Measurements from ENCODE around the gene COL20A1. TPM values are rescaled to one million over a fixed set of nuclear protein-coding genes. Genes with fewer than 3 reads are reported as not detected.

Gene COL20A1
- total RNA-seq, 1 donor from 2014 or later: not detected

DNA sequence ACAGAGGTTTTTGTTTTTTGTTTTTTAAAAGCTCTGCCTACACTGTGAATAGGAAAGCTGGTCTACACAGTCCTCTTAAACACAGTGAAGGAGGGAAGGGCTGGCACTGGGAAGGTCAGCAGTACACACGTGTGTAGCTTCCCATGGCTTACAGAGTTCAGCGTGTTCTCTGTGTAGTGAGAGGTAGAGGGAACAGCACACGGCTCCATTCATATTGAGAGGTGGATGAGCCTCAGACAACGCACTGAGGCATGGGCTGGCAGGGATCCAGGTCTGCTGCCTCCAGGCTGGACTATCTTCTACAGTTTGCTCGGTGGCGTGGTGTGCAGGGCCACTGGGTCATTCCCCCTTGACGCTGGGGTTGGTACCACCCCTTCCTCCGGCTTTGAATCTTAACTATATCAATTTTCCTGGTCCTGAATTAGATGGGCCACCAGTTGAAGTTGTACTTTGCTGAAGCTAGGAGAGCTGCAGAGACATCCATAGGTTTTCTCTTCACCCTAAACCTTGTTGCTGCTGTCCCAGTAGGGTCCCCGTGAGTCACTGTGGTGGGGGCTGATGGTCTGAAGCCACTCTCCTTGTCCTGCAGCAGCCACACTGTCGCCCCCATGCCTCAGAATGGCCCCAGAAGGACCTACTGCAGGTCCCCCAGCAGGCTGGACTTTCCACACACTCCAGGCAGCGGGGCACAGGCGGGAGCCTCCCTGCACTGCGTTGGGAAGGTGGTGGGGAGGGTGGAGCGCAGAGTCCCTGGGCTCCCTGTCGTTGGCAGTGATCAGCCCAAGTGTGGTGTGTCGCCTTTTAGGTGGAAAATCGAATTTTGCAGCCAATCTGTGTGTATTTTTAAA, 18.4 kb upstream of the COL20A1 start:
- peak overlapping the region; percentile 53 for H3K4me3 Mint-ChIP-seq (ENCODE audit: unreplicated experiment)

DNA sequence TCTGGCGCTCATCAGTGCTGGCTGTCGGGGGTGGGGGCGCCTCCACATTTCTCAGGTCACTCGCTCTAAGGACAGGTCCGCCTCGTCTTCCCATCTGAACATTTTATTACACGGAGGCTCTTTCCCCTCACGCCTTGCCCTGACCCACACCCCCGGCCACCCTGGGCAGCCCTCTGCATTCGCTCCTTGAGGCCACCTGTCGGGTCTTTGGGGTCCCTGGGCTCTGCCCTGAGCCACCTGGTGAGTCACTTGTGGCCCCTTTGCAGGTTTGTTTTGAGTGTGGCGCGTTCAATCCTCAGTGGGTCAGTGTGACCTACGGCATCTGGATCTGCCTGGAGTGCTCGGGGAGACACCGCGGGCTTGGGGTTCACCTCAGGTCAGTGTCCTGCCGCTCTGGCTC, 17.2 kb upstream of the COL20A1 start:
- Mint-ChIP-seq H3K9me3 (ENCODE audit: unreplicated experiment) (no peaks in the 10 kb centered on the region), H3K4me3 (ENCODE audit: unreplicated experiment) (no peak overlapping the region), H3K4me1 (ENCODE audit: unreplicated experiment) (peaks cover 26% of the 10 kb centered on the region), H3K27me3 (ENCODE audit: unreplicated experiment) (no peaks in the 10 kb centered on the region), H3K27ac (ENCODE audit: unreplicated experiment) (no peak overlapping the region), H3K36me3 (ENCODE audit: unreplicated experiment) (peaks cover 12% of the 10 kb centered on the region)
- DNase-seq (ENCODE audit: extremely low spot score, unreplicated experiment): no peak
- TF ChIP-seq, protein P1, sequence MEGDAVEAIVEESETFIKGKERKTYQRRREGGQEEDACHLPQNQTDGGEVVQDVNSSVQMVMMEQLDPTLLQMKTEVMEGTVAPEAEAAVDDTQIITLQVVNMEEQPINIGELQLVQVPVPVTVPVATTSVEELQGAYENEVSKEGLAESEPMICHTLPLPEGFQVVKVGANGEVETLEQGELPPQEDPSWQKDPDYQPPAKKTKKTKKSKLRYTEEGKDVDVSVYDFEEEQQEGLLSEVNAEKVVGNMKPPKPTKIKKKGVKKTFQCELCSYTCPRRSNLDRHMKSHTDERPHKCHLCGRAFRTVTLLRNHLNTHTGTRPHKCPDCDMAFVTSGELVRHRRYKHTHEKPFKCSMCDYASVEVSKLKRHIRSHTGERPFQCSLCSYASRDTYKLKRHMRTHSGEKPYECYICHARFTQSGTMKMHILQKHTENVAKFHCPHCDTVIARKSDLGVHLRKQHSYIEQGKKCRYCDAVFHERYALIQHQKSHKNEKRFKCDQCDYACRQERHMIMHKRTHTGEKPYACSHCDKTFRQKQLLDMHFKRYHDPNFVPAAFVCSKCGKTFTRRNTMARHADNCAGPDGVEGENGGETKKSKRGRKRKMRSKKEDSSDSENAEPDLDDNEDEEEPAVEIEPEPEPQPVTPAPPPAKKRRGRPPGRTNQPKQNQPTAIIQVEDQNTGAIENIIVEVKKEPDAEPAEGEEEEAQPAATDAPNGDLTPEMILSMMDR (IDR thresholded peaks at IDR 0.05): no peak

More for the DNA sequence above, 18.4 kb upstream of the COL20A1 start:
- Mint-ChIP-seq H3K4me1 (ENCODE audit: unreplicated experiment) (peaks cover 26% of the 10 kb centered on the region), H3K27me3 (ENCODE audit: unreplicated experiment) (no peaks in the 10 kb centered on the region), H3K27ac (ENCODE audit: unreplicated experiment) (peak overlapping the region; percentile 31), H3K36me3 (ENCODE audit: unreplicated experiment) (peaks cover 7% of the 10 kb centered on the region), H3K9me3 (ENCODE audit: unreplicated experiment) (no peaks in the 10 kb centered on the region)
- DNase-seq (ENCODE audit: extremely low spot score, unreplicated experiment): no peak
- TF ChIP-seq, protein P1 (IDR thresholded peaks at IDR 0.05): no peak

DNA sequence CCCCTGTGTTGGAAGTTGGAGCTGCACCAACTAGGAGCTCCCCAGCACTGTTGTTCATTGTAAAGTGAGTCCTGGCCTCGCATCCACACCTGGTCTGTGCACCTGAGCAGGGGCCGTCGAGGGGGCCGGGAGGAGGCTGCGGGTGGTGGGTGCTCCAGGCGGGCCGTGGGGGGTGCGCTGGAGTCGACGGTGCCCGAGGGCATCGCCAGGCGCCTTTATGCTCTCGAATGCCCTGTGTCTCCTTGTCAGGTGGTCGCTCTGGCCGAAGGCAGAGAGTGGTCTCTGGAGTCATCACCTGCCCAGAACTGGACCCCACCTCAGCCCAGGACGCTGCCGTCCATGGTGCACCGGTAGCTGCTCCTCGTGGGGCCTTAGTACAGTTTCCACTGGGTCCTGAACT, 16.0 kb upstream of the COL20A1 start:
- TF ChIP-seq, protein P1 (IDR thresholded peaks at IDR 0.05): no peak
- no peak for DNase-seq (ENCODE audit: extremely low spot score, unreplicated experiment)
- Mint-ChIP-seq H3K27me3 (ENCODE audit: unreplicated experiment) (no peaks in the 10 kb centered on the region), H3K4me3 (ENCODE audit: unreplicated experiment) (no peak overlapping the region), H3K9me3 (ENCODE audit: unreplicated experiment) (no peaks in the 10 kb centered on the region), H3K36me3 (ENCODE audit: unreplicated experiment) (peaks cover 15% of the 10 kb centered on the region), H3K27ac (ENCODE audit: unreplicated experiment) (no peak overlapping the region), H3K4me1 (ENCODE audit: unreplicated experiment) (peaks cover 20% of the 10 kb centered on the region)

DNA sequence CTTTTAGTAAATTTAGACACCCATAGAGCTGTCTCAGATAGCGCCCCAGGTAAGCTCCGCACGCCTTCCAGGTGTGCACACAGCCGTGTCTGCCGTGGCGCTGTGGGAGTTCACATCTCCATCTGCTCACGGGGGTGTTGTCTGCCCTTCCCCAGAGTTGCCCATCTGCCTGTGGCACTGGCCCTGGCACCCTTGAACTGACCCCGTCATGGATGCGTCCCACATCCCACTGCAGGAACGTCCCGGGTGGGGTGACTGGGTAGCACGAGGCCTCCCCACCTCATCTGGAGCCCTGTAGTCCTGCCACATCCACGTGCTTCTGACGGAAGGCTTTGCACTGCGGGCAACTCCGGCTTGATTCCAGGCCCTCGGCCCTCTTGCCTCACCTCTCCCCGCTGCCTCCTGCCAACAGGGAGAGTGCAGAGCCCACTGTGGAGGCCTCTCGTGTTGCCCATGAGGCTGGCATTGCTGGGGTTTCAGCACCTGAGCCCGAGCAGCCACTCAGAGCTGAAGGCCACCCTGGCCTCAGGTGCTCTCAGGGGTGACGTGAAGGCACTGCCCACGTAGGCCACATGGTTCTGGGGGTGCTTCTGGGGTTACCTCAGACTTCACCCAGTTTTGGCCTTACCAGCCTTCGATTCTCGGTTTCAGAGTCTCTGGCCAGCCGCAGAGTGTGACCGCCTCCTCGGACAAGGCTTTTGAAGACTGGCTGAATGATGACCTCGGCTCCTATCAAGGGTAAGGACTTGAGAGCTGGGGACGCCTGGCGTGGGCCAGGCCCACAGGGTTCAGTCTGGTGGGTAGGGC, 15.3 kb upstream of the COL20A1 start:
- Mint-ChIP-seq H3K4me3 (ENCODE audit: unreplicated experiment) (no peak overlapping the region), H3K27ac (ENCODE audit: unreplicated experiment) (no peak overlapping the region), H3K9me3 (ENCODE audit: unreplicated experiment) (no peaks in the 10 kb centered on the region), H3K27me3 (ENCODE audit: unreplicated experiment) (no peaks in the 10 kb centered on the region), H3K36me3 (ENCODE audit: unreplicated experiment) (peaks cover 15% of the 10 kb centered on the region), H3K4me1 (ENCODE audit: unreplicated experiment) (peaks cover 20% of the 10 kb centered on the region)
- TF ChIP-seq, protein P1 (IDR thresholded peaks at IDR 0.05): no peak
- DNase-seq (ENCODE audit: extremely low spot score, unreplicated experiment): no peak

DNA sequence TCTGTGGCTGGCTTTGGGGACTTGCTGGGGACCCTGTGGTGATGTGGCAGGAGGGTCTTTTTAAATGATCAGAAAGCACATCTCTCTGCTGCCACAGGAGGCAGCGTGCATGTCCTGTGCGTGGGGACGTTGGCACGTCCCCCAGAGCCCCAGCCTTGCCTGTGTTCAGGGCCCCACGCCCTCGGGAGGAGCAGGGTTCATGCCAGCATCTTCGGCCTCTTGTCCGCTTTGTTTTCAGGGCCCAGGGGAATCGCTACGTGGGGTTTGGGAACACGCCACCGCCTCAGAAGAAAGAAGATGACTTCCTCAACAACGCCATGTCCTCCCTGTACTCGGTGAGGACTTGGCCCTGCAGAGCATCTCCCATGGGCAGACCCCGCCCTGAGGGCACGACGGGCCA, 14.3 kb upstream of the COL20A1 start:
- Mint-ChIP-seq H3K4me1 (ENCODE audit: unreplicated experiment) (peaks cover 17% of the 10 kb centered on the region), H3K27ac (ENCODE audit: unreplicated experiment) (no peak overlapping the region), H3K9me3 (ENCODE audit: unreplicated experiment) (no peaks in the 10 kb centered on the region), H3K4me3 (ENCODE audit: unreplicated experiment) (no peak overlapping the region), H3K27me3 (ENCODE audit: unreplicated experiment) (no peaks in the 10 kb centered on the region), H3K36me3 (ENCODE audit: unreplicated experiment) (peaks cover 18% of the 10 kb centered on the region)
- no peak for DNase-seq (ENCODE audit: extremely low spot score, unreplicated experiment)
- TF ChIP-seq, protein P1 (IDR thresholded peaks at IDR 0.05): no peak

Data from osteocyte (in vitro differentiated cells).